Aorta (tissue), 5 donors: ENCODE data around the gene OTUD6A. TPM values are rescaled to one million over a fixed set of nuclear protein-coding genes. Genes with fewer than 3 reads are reported as not detected.
"Not testable (repeated sequence)": the region's sequence is repeated elsewhere in the genome, so short reads cannot be mapped to it uniquely, and the experiment has no call there.

ENCODE experiments used
- ATAC-seq: fragments of 200-7000 bp; cut with Tn5 transposase; one replicate; pipeline ENCODE4 v1.9.1; 2022; ENCODE audit warnings: moderate library complexity; ENCODE audit not compliant: low FRiP score
- DNase-seq, 2 donors: peaks; one replicate each; pipeline ENCODE4 v3.0.0-alpha.2; 2020
- H3K27ac ChIP-seq, 2 donors: one replicate each; pipeline ENCODE4 v1.5.1; 2013; ENCODE audit warnings: low read length in 2 of 2, mild to moderate bottlenecking in 2 of 2, moderate library complexity in 2 of 2, control low read depth in 1 of 2, inconsistent platforms in 1 of 2, low read depth in 1 of 2
- H3K27me3 ChIP-seq, 2 donors: one replicate each; pipeline ENCODE4 v1.6.1; 2013; ENCODE audit warnings: control low read depth in 1 of 2, low read length in 1 of 2, mild to moderate bottlenecking in 1 of 2, moderate library complexity in 1 of 2; ENCODE audit not compliant: insufficient read depth in 2 of 2, control insufficient read depth in 1 of 2
- H3K36me3 ChIP-seq, 2 donors: one replicate each; pipeline ENCODE4 v1.6.1; 2013; ENCODE audit warnings: control low read depth in 1 of 2, low read length in 1 of 2, mild to moderate bottlenecking in 1 of 2; ENCODE audit not compliant: insufficient read depth in 2 of 2, control insufficient read depth in 1 of 2
- H3K4me1 ChIP-seq, 2 donors: one replicate each; pipeline ENCODE4 v1.6.1; 2013; ENCODE audit warnings: low read length in 2 of 2, control low read depth in 1 of 2, mild to moderate bottlenecking in 1 of 2, moderate library complexity in 1 of 2; ENCODE audit not compliant: insufficient read depth in 2 of 2, control insufficient read depth in 1 of 2
- H3K4me3 ChIP-seq, 2 donors: one replicate each; pipeline ENCODE4 v1.5.1; 2013; ENCODE audit warnings: low read length in 2 of 2, control low read depth in 1 of 2, mild to moderate bottlenecking in 1 of 2
- H3K9me3 ChIP-seq: one replicate; pipeline ENCODE4 v1.6.1; 2013; ENCODE audit warnings: mild to moderate bottlenecking, low read length; ENCODE audit not compliant: control insufficient read depth
- WGBS, 2 donors: extraction: QIAGEN DNeasy Blood & Tissue Kit; methylation state at CpG; one replicate each; pipeline ENCODE4 v1.1.7; 2013; 5-methylcytosine and 5-hydroxymethylcytosine counted together
- intact Hi-C, 2 donors: fragments of 100-400 bp; cut with DNase I; formaldehyde crosslinking; loops; one replicate each; pipeline versions ENCODE4 v1.14.2 to v1.15.0; 2022
- microRNA-seq, 2 donors: library from miRNA; unstranded; fragments of <30 nt; microRNA quantifications; one replicate each; pipeline ENCODE4 v1.2.0, GENCODE V29; 2020
- polyA plus RNA-seq, 2 donors: library from polyadenylated mRNA; stranded (reverse); fragments of 200-250 nt; gene quantifications; one replicate each; pipeline ENCODE4 v1.2.3, GENCODE V29; 2013
- total RNA-seq, 2 donors: library from RNA; stranded (reverse); fragmentation: NEBNext Ultra II Directional; extraction: Animal tissue kit (Norgen Biotek cat#: 25700); gene quantifications; one replicate each; pipeline ENCODE4 v1.2.1, GENCODE V29; 2021
- donor health status: healthy with polysubstance abuse.
- donor health status: Bipolar disorder and iron deficiency.
- donor health status: DM: no; HTN: no; CAD: no.
- donor health status: DM: no; HTN: no; CAD: no.
- donor health status: DM: yes; HTN: yes; CAD: no.

The OTUD6A gene
- total and polyA plus RNA-seq, 4 donors = not detected

GRCh38 chrX:70089604-70090297 lies 27.5 kb downstream of the OTUD6A start:
- Histone ChIP-seq H3K4me1 (no peaks in the 10 kb centered on the region), H3K9me3 (no peaks in the 10 kb centered on the region), H3K36me3 (no peaks in the 10 kb centered on the region), H3K4me3 (no peak overlapping the region), H3K27ac (no peak overlapping the region), H3K27me3 (no peaks in the 10 kb centered on the region)
- ATAC-seq (no peak), DNase-seq (no peak)
- 23 to 41% methylated on average over 1 of the region's 1 CpG for WGBS, 2 donors
- intact Hi-C loops = loop anchor here in 1 of 2 donors (10.0 kb wide), 1 partner anchor 555 kb away; no protein-coding TSS in a partner anchor

GRCh38 chrX:70092247-70092646 lies 30.0 kb downstream of the OTUD6A start:
- ATAC-seq (no peak), DNase-seq (no peak)
- H3K9me3 ChIP-seq = no peaks in the 10 kb centered on the region
- 84 to 90% methylated on average over 4 of the region's 4 CpGs for WGBS, 2 donors
- intact Hi-C loops = loop anchor here in 1 of 2 donors (10.0 kb wide), 1 partner anchor 557 kb away; no protein-coding TSS in a partner anchor
- H3K27ac ChIP-seq = no peak overlapping the region
- H3K4me1 ChIP-seq = no peaks in the 10 kb centered on the region
- no peaks in the 10 kb centered on the region for H3K27me3 ChIP-seq
- no peak overlapping the region for H3K4me3 ChIP-seq
- no peaks in the 10 kb centered on the region for H3K36me3 ChIP-seq

DNA sequence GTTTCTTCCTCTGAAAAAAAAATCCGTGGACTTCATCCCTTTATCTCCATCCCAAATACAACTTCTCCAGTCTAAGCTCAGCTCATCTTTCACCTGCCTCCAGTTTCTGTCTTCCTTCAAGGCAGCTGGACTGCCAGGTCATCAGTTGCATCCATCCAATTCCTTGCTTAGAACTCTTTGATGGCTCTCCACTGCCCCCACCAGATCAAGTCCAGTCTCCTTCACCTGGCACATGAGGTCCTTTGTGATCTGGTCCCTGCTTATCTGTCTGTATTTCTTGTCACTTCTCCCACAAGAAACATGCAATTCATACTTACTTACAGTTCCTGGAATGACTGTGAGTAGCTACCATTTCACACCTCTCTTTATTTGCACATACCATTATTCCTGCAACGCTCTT lies 33.8 kb downstream of the OTUD6A start:
- 59 to 75% methylated on average over 2 of the region's 2 CpGs for WGBS, 2 donors
- H3K27ac ChIP-seq = no peak overlapping the region
- H3K4me3 ChIP-seq = no peak overlapping the region
- DNase-seq = no peak
- no peaks in the 10 kb centered on the region for H3K9me3 ChIP-seq
- no peak for ATAC-seq
- no peaks in the 10 kb centered on the region for H3K27me3 ChIP-seq
- H3K36me3 ChIP-seq = no peaks in the 10 kb centered on the region
- H3K4me1 ChIP-seq = no peaks in the 10 kb centered on the region
- intact Hi-C loops = loop anchor here (5.0 to 10.0 kb wide), 4 partner anchors 64 to 604 kb away; no protein-coding TSS in a partner anchor

GRCh38 chrX:70105229-70105628 lies 43.0 kb downstream of the OTUD6A start:
- ATAC-seq (no peak), DNase-seq (no peak)
- no peaks in the 10 kb centered on the region for H3K4me1 ChIP-seq
- H3K4me3 ChIP-seq = no peak overlapping the region
- no peaks in the 10 kb centered on the region for H3K9me3 ChIP-seq
- no peak overlapping the region for H3K27ac ChIP-seq
- no peaks in the 10 kb centered on the region for H3K36me3 ChIP-seq
- intact Hi-C loops = no loop called here
- WGBS, 2 donors = 20 to 31% methylated on average over 2 of the region's 2 CpGs
- no peaks in the 10 kb centered on the region for H3K27me3 ChIP-seq

GRCh38 chrX:70111436-70112026 lies 49.3 kb downstream of the OTUD6A start:
- H3K4me1 ChIP-seq, H3K4me3 ChIP-seq, H3K36me3 ChIP-seq, DNase-seq, H3K27ac ChIP-seq, intact Hi-C loops, H3K9me3 ChIP-seq, ATAC-seq, H3K27me3 ChIP-seq: not testable (repeated sequence)
- 80 to 91% methylated on average over 4 of the region's 4 CpGs for WGBS, 2 donors

Small RNA genes within 50 kb of the gene (microRNA-seq; reads per million reads assigned to microRNA genes)
- 5.0 to 6.0 reads per million in 2 donors for gene MIR676

Other genes starting within 250 kb of the OTUD6A start
- not detected for gene AWAT2, start 12.5 kb upstream of the OTUD6A start, total RNA-seq
- not detected for gene AWAT2, start 12.5 kb upstream of the OTUD6A start, polyA plus RNA-seq
- gene IGBP1, start 71.0 kb downstream of the OTUD6A start, total RNA-seq = 10 to 100 TPM; 34.4 to 45.9 TPM
- gene IGBP1, start 71.0 kb downstream of the OTUD6A start, polyA plus RNA-seq = 10 to 100 TPM; 59.1 to 78.1 TPM
- gene DGAT2L6, start 115.0 kb downstream of the OTUD6A start, total RNA-seq = not detected
- not detected for gene DGAT2L6, start 115.0 kb downstream of the OTUD6A start, polyA plus RNA-seq
- not detected for gene AWAT1, start 172.2 kb downstream of the OTUD6A start, total RNA-seq
- not detected for gene AWAT1, start 172.2 kb downstream of the OTUD6A start, polyA plus RNA-seq
- gene P2RY4, start 197.7 kb downstream of the OTUD6A start, total RNA-seq = 1 to 10 TPM in 1 of 2 donors, under 1 TPM in 1; 0.91 to 1.2 TPM
- gene P2RY4, start 197.7 kb downstream of the OTUD6A start, polyA plus RNA-seq = not detected
- not detected for gene ARR3, start 205.9 kb downstream of the OTUD6A start, total RNA-seq
- gene ARR3, start 205.9 kb downstream of the OTUD6A start, polyA plus RNA-seq = not detected
- not detected for gene RAB41, start 219.7 kb downstream of the OTUD6A start, total RNA-seq
- not detected for gene RAB41, start 219.7 kb downstream of the OTUD6A start, polyA plus RNA-seq
- gene PDZD11, start 227.5 kb downstream of the OTUD6A start, total RNA-seq = 10 to 100 TPM; 18.7 to 27.1 TPM
- 10 to 100 TPM; 57.8 to 67.1 TPM for gene PDZD11, start 227.5 kb downstream of the OTUD6A start, polyA plus RNA-seq
- under 1 TPM; 0.36 to 0.66 TPM for gene KIF4A, start 227.6 kb downstream of the OTUD6A start, total RNA-seq
- under 1 TPM; 0.38 to 0.41 TPM for gene KIF4A, start 227.6 kb downstream of the OTUD6A start, polyA plus RNA-seq